IPS-11a (cell line): ENCODE results near the gene GCNT2.
"Not testable (repeated sequence)": the region's sequence is repeated elsewhere in the genome, so short reads cannot be mapped to it uniquely, and the experiment has no call there.

Experiments
- H3K4me3 ChIP-seq: one replicate; pipeline ENCODE4 v1.5.1; 2013; ENCODE audit warnings: low read depth, low read length, control low read depth

The GCNT2 gene

DNA sequence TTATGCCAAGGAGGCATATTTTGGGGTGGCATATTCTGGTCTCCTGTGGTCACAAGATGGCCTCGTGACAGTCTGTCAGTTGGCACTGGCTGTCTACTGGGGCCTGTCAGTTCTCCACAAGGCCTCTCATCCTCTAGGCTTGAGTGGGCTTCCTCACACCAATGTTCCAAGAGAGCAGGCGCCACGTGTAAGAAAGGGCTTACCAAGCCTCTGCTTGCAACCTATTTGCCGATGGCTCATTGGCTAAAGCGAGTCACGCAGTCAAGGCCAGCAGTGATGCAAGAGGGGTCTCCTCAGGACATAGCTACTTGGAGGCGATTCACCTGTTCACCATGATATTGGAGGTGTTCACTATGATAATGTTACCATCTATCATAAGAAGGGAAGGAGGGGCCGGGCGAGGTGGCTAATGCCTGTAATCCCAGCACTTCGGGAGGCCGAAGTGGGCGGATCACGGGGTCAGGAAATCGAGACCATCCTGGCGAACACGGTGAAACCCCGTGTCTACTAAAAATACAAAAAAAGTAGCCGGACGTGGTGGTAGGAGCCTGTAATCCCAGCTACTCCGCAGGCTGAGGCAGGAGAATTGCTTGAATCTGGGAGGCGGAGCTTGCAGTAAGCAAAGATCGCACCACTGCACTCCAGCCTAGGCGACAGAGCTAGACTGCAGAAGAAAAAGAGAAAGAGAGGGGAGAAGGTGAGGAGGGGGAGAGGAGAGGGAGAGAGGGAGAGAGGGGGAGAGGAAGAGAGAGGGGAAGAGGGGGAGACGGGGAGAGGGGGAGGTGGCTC lies 138.0 kb downstream of the GCNT2 start:
- no peak overlapping the region for H3K4me3 ChIP-seq

- no peak overlapping the region for H3K4me3 ChIP-seq
Observed at GRCh38 chr6:10659699-10660348, 138.7 kb downstream of the GCNT2 start.

GRCh38 chr6:10660431-10661191 lies 139.5 kb downstream of the GCNT2 start:
- not testable (repeated sequence) for H3K4me3 ChIP-seq

- no peak overlapping the region for H3K4me3 ChIP-seq
Observed at GRCh38 chr6:10662207-10662606, 141.1 kb downstream of the GCNT2 start.

DNA sequence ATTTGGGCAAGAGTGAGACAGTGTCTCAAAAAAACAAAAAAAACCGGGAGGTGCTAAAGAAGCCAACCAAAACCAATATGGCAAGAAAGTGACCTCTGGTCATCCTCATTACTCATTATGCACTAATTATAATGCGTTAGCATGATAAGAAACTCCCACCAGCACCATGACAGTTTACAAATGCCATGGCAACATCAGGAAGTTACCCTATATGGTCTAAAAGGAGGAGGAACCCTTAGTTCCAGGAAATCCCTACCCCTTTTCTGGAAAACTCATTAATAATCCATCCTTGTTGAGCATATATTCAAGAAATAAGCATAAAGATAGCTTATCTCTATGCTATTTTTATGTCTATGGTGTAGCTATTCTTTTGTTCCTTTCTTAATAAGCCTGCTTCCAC lies 141.6 kb downstream of the GCNT2 start:
- H3K4me3 ChIP-seq: no peak overlapping the region

GRCh38 chr6:10665595-10665994 lies 144.4 kb downstream of the GCNT2 start:
- not testable (repeated sequence) for H3K4me3 ChIP-seq

GRCh38 chr6:10668126-10668917 lies 147.2 kb downstream of the GCNT2 start:
- H3K4me3 ChIP-seq: no peak overlapping the region

DNA sequence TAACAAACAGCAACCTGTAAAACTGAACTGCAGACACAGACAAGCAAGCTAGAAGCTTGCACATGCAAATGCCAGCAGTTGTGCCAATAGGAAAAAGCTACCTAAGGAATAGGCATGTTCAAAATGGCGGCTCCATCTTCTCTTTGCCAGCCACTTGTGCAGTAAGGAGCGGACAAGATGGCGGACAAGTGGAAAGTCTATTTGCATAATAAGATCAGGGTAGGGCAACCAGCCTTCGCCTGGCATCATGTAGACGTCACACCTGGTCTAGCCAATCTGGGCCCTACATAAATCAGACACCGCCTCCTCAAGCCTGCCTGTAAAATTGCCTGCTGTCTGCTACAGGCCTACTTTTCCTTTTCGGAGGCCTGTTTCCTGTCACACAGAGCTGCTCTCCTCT lies 155.3 kb downstream of the GCNT2 start:
- no peak overlapping the region for H3K4me3 ChIP-seq

GRCh38 chr6:10678456-10678855 lies 157.3 kb downstream of the GCNT2 start:
- H3K4me3 ChIP-seq: no peak overlapping the region
